DMS79 treated with DMSO at 0.1 percent for 48 hours (cell line): Measurements from ENCODE around the gene TSFM.
"Not testable (repeated sequence)": the region's sequence is repeated elsewhere in the genome, so short reads cannot be mapped to it uniquely, and the experiment has no call there.

Source experiments
- DNase-seq: peaks from one replicate; lab custom pipeline; 2025; lab: John Stamatoyannopoulos, UW

TSFM gene

DNA sequence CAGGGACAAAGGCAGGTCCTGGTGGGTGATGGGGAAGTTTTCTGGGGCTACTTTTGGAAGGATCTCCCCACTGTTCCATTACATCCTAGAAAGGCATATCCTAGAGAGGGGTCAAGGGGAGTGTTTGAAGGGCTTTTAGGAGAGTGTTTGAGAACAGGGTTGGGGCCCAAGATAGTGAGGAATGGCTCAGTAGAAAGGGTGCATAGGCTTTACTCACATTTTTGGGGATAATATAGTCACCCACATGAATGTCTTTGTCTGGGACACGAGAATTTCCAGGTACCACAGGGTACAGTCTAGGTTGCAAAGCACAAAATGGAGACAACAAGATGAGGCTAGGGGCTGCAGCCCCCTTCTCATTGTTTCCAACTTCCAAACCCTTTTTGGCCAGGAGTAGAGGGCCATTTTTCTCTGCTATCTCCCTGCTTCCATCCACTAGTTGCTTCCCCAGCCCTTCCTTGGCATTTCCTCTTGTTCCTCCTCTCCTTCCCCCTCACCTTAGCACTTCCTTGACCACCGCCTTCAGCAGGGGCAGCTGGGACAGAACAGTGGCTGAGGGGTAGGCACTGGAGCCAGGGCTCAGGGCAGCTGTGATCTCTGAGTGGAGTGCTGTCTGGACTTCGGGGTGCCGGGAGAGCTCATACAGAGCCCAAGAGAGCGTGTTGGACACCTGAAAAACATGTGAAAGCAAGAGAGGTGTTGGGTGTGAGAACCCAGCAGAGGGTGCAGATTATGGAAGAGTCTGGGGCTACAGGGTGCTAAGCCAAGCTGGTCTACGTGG is 18.5 kb upstream of the TSFM start:
- DNase-seq = no peak

- no peak for DNase-seq
Measured at GRCh38 chr12:57764662-57765002, 18.0 kb upstream of the TSFM start.

DNA sequence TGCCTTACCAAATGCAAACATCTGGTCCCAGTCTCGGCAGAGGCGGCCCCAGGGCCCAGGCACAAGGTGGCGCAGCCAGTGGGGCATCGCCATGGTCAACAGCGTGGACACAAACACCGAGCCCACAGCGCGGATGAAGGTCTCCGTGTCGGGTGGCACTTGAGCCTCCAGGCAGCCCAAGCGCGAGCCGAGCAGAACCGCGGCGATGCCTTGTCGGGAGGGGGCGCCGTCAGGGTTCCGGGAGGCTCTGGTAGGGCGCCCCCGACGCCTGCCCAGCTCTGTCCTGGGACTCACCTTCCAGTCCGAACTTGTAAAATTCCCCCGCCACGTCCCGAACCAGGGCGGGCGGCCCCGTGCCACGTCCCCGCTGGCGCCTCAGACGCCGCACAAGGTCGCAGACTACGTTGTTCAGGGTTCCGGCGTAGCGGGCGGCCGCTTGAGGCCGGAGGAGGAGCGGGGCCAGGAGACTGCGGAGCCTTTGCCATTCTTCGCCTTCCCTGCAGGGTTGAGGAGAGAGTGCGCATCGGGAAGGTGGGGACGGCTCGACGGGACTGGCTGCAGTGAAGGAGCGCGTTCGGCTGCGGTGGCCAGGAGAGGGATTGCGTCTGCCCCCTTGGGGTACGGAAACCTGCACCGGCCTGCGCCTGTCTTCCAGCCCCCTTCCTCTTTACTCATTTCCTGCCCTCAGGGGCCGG is 17.4 kb upstream of the TSFM start:
- peak; percentile 27 for DNase-seq

DNA sequence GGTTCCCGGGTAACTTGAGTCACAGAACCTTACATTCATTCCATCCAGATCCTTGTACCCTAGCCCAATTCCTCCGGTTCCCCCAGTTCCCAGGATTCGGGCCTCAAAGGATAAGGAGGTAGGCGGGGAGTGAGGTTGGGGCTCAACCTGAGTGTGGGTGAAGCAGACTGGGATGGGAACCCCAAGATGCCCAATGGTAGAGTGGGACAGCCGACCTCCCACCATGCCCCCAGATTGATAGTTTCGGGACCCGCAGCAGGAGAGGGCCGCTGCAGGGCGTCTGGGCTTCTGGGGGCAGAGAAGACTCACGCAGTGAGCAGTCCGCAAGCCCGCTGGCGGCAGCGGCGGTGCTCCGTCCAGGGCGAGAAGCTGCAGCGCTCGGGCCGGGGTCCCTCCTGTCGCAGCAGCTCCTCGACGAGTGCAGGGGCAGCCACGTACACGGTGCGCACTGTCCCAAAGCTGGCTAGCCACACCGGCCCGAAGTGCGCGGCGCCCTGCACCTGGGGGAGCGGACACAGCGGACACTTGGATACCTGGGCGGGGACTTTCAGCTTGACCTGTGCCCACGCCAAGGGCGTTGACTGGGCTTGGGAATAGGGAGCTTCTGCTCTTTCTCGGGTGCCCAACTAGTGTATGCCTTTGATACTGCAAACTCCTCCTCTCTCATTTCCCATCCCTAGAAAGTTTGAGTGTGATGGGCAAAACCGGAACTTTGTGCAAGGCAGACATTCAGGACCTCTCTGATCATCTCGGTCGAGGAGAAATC is 16.7 kb upstream of the TSFM start:
- no peak for DNase-seq

DNA sequence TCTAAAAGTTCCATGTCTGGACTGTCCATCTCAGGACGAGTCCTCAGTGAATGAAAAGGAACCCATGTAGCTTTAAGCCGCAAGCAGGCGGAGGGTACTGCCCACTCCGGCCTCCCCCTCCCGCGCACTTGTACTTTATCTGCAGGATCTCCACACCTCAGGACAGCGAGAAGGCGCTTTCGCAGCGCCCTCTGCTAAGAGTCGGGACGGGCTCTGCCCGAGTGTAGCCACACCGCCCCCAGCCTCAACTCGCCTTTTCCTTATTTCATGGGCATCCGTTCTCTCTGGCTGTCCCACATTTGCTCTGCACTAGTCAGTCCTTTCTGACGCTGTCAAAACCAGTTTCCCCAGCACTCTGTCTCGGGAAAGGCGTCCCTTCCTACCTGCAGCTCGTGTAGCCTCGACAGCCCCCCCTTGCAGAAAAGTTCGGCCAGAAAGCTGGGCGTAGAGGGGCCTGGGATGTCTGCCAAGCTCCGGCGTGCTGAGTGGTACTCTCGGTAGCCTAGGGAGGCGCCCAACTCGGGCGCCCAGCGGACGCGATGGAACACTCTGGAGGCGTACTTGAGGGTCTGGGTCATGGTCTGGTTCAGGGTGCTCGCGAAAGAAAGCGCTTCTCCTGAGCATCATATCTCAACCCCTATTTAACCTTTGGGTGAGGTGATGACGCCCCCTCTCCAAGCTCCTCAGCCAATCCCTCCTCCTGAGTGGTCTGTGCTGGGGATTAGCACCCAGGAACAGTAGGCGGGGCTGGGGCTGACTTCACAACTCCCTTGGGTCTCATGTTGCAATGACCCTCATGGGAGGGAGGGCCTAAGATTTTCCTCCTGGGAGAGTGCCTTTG is 15.9 kb upstream of the TSFM start, which contains the start of gene CYP27B1:
Gene CYP27B1, minus strand, starts transcription at position 615 of the 841 bp plus-strand sequence. Its CDS starts 37 bp downstream, at position 578.
- DNase-seq = peak; percentile 55

GRCh38 chr12:57767305-57767698 is 15.3 kb upstream of the TSFM start:
- DNase-seq = no peak

GRCh38 chr12:57767876-57768275 is 14.7 kb upstream of the TSFM start:
- DNase-seq = no peak

GRCh38 chr12:57769594-57769993 is 13.0 kb upstream of the TSFM start:
- no peak for DNase-seq

DNA sequence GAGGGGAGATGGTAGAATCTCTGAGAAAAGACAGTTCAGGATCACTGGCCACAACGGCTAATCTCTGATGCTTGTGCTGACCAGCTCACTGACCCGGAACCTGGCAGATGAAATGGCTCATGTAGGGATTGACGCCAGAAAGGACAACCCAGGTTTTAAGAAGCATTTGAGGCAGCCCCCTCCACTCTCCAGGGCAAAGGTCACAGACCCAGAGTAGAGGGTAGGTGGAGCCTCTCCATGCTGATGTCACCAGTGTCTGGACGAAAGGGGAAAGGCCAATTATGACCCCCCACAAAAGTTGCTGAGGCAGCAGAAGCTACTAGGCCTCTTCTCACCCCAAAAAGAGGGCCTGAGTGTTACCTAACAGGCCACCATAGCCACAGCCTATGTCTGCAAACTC is 11.9 kb upstream of the TSFM start:
- DNase-seq = no peak

DNA sequence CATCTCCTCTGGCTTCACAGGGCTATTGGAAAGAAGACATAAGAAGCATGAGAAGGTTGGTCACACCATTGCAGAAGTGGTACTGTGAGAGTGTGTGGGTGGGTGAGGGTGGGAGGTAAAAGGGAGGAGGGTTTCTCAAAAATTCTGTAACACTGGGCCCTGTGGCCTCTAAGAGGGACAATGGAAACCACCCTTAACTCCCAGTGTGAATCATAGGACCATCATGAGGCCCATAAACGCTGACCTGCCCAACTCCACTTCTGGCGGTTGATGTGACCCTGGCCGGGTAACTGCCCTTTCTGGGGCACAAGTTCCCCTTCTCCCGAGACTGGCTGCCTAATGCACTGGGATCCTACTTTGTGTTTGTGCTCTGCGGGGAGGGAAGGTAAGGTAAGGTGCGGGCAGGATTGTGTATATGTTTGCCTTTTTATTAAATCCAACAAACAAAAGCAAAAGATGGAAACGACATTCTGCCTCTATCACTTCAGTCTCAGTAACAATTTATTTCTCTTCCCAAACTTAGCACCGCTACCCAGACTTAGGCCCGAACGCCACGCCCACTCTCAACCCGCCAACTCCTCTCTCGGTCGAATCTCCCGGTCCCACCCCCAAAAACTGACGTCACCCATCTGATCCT is 11.2 kb upstream of the TSFM start:
- peak; percentile 73 for DNase-seq

DNA sequence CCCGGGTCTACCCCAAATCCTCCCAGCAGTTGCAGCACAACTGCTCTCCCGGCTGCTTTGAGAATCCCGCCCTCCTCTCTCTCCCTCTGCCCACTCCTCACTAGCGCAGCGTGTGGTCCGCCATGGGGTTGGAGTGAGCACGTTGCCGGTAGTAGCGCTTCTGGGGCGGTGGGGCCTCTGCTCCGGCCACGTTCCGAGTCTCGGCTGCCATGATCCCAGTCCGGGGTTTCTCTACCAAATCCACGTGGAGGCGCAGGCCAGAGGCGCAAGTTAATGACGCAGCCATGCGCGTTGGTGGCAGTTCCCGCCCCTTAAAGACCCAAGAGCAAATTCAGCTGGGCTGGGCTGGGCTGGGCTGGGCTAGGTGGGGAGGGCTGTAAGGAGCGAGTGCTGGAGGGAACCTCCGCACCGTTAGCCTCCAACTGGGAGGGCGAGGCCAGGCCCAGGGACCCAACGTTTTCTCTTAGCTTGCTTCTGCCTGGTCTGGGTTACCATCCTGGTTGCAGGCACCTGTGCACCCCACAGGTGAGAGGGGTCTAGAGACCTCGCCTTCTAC is 10.6 kb upstream of the TSFM start, which contains the start of gene METTL1:
Gene METTL1, minus strand, starts transcription at position 233 of the 556 bp plus-strand sequence. Its CDS starts 22 bp downstream, at position 211.
- DNase-seq = peak; percentile 73

GRCh38 chr12:57772429-57773322 is 9.9 kb upstream of the TSFM start, which contains the start of gene EEF1AKMT3:
TSS of gene EEF1AKMT3 (plus strand) at chr12:57772614. CDS start at chr12:57772725, 111 bp downstream.
- DNase-seq = peak; percentile 24

DNA sequence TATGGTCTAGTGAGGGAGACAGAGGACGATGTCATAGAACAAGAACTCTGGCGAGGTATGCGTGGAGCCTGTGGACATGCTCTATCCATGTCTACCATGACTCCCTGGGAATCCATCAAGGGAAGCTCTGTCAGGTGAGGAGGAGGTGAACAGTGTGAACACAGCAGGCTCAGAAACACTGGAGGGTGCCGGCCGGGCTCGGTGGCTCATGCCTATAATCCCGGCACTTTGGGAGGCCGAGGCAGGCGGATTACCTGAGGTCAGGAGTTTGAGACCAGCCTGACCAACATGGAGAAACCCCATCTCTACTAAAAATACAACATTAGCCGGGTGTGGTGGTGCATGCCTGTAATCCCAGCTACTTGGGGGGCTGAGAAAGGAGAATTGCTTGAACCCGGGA is 8.0 kb upstream of the TSFM start:
- not testable (repeated sequence) for DNase-seq

- DNase-seq = no peak
Measured at GRCh38 chr12:57775044-57775443, 7.5 kb upstream of the TSFM start.

DNA sequence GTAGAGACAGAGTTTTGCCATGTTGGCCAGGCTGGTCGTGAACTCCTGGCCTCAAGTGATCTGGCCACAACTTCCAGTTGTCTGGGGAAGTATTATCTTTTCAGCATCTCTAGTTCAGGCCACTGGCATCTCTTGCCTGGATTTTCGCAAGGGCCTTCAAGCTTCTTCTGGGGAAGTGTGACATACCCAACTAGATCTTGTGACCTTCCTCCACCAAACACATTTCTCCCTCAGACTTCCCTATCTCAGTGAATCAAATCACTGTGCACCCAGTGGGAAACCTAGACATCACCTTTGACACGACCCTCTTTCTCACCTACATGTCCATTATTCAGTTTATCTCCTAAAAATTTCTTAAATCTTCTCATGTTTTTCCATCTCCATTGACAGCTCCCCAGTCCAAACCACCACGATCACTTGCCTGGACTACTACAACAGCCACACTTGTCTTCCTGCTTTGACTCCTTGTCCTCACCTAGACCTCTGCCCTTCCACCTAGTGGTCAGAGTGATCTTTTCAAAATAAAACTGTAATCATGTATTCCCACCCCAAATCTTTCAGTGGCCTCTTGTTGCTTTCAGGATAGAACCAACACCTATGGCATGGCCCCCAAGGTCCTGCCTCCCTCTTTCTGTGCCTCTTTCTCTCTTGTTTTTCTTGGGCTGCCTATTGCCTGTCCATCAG is 6.9 kb upstream of the TSFM start:
- DNase-seq = no peak

DNA sequence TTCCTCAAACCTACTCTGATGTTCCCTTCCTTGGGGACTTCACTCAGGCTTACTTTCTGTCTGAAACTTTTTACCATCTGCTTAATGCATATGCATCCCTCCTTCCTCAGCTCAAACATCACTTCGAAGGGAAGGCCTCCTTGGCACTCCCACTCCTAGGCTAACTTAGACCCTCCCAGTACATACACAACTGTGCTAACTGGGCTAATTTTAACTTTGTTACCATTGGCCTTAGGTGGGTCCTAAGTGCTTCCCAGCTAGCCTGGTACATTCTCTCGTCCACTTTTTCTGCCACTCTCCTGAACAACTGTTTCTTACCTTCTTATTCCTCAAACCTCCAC is 6.4 kb upstream of the TSFM start:
- no peak for DNase-seq

GRCh38 chr12:57777367-57777766 is 5.2 kb upstream of the TSFM start:
- DNase-seq = no peak

- DNase-seq = no peak
Measured at GRCh38 chr12:57777911-57778310, 4.7 kb upstream of the TSFM start.

- no peak for DNase-seq
Measured at GRCh38 chr12:57779736-57780135, 2.9 kb upstream of the TSFM start.
